GM19395 (cell line): ENCODE results near the gene CASK.

Source experiments
- ATAC-seq: cut with Tn5 transposase; IDR thresholded peaks from one replicate; pipeline ENCODE4 v1.9.1; 2021; ENCODE audit warnings: mild to moderate bottlenecking, moderate library complexity; ENCODE audit not compliant: unreplicated experiment

Gene CASK

GRCh38 chrX:41481264-41482109 is 441.9 kb downstream of the CASK start:
- ATAC-seq = no peak

GRCh38 chrX:41480508-41481260 is 442.7 kb downstream of the CASK start:
- ATAC-seq = no peak

GRCh38 chrX:41478381-41478911 is 444.9 kb downstream of the CASK start:
- no peak for ATAC-seq

- no peak for ATAC-seq
Measured at GRCh38 chrX:41475591-41476241, 447.6 kb downstream of the CASK start.

GRCh38 chrX:41475191-41475590 is 448.2 kb downstream of the CASK start:
- ATAC-seq = no peak

- ATAC-seq = no peak
Measured at GRCh38 chrX:41474726-41475100, 448.6 kb downstream of the CASK start.

GRCh38 chrX:41473936-41474725 is 449.2 kb downstream of the CASK start:
- ATAC-seq = no peak

GRCh38 chrX:41472231-41472815 is 451.0 kb downstream of the CASK start:
- no peak for ATAC-seq

GRCh38 chrX:41471786-41472185 is 451.6 kb downstream of the CASK start:
- ATAC-seq = no peak

- ATAC-seq = no peak
Measured at GRCh38 chrX:41470706-41471105, 452.6 kb downstream of the CASK start.

GRCh38 chrX:41468647-41469323 is 454.6 kb downstream of the CASK start:
- no peak for ATAC-seq
